ENCODE results near the gene DST. TPM values are rescaled to one million over a fixed set of nuclear protein-coding genes. Genes with fewer than 3 reads are reported as not detected.

DST gene
- polyA plus RNA-seq, 3 donors: 1.1 to 7.4 (median 3.2) TPM

- Histone ChIP-seq H3K4me2 (replicated peaks; ENCODE audit: extremely low read depth, low read length, poor library complexity, severe bottlenecking) (no peak overlapping the region), H3K36me3 (replicated peaks in 1 of 2; ENCODE audit: control insufficient read depth in 1 of 2, insufficient read depth in 2 of 2, low read length in 2 of 2) (no peaks in the 10 kb centered on the region), H3K4me1 (ENCODE audit: control insufficient read depth in 1 of 2, insufficient read depth in 2 of 2, low read length in 2 of 2) (no peaks in the 10 kb centered on the region), H3K9ac (ENCODE audit: insufficient read depth, low read length, poor library complexity, severe bottlenecking) (no peak overlapping the region), H3K79me2 (ENCODE audit: insufficient read depth, low read length) (no peaks in the 10 kb centered on the region), H3K27me3 (ENCODE audit: control insufficient read depth in 2 of 2, insufficient read depth in 2 of 2, low read length in 2 of 2) (no peaks in the 10 kb centered on the region), H2AFZ (ENCODE audit: insufficient read depth, low read depth, low read length, poor library complexity, severe bottlenecking) (no peak overlapping the region), H3K4me3 (replicated peaks in 1 of 3; ENCODE audit: low read depth in 2 of 3, low read length in 3 of 3) (no peak overlapping the region), H3K9me3 (replicated peaks in 1 of 2; ENCODE audit: control insufficient read depth in 1 of 2, insufficient read depth in 1 of 2, low read length in 2 of 2) (peaks cover 0 to 6% of the 10 kb centered on the region in 2 donors), H3K27ac (ENCODE audit: low read depth in 1 of 2, low read length in 2 of 2) (no peak overlapping the region), H4K20me1 (ENCODE audit: insufficient read depth, low read length) (no peaks in the 10 kb centered on the region)
- 75% methylated on average over 2 of the region's 4 CpGs for WGBS (ENCODE audit: insufficient coverage)
- Mint-ChIP-seq H3K4me1 (no peaks in the 10 kb centered on the region), H3K9me3 (peaks cover 10 to 16% (median 11%) of the 10 kb centered on the region in 7 donors), H3K4me3 (no peak overlapping the region), H3K27ac (no peak overlapping the region), H3K36me3 (no peaks in the 10 kb centered on the region), H3K27me3 (ENCODE audit: low read depth in 3 of 3) (peaks cover 0 to 4% (median 2%) of the 10 kb centered on the region in 3 donors)
- intact Hi-C loops (cut with micrococcal nuclease): no loop called here
- no peak for TF ChIP-seq CTCF (IDR thresholded peaks at IDR 0.05)
- DNase-seq: no peak
These were observed 202.1 kb downstream of the DST start for GRCh38 chr6:56440551-56440981.

GRCh38 chr6:56437171-56437900 lies 205.4 kb downstream of the DST start:
- Histone ChIP-seq H3K4me1 (ENCODE audit: control insufficient read depth in 1 of 2, insufficient read depth in 2 of 2, low read length in 2 of 2) (no peaks in the 10 kb centered on the region), H3K27ac (ENCODE audit: low read depth in 1 of 2, low read length in 2 of 2) (no peak overlapping the region), H3K27me3 (ENCODE audit: control insufficient read depth in 2 of 2, insufficient read depth in 2 of 2, low read length in 2 of 2) (no peaks in the 10 kb centered on the region), H3K4me3 (replicated peaks in 1 of 3; ENCODE audit: low read depth in 2 of 3, low read length in 3 of 3) (no peak overlapping the region), H3K79me2 (ENCODE audit: insufficient read depth, low read length) (no peaks in the 10 kb centered on the region), H2AFZ (ENCODE audit: insufficient read depth, low read depth, low read length, poor library complexity, severe bottlenecking) (no peak overlapping the region), H3K9ac (ENCODE audit: insufficient read depth, low read length, poor library complexity, severe bottlenecking) (no peak overlapping the region), H4K20me1 (ENCODE audit: insufficient read depth, low read length) (no peaks in the 10 kb centered on the region), H3K9me3 (replicated peaks in 1 of 2; ENCODE audit: control insufficient read depth in 1 of 2, insufficient read depth in 1 of 2, low read length in 2 of 2) (peaks cover 12 to 18% of the 10 kb centered on the region in 2 donors), H3K4me2 (replicated peaks; ENCODE audit: extremely low read depth, low read length, poor library complexity, severe bottlenecking) (no peak overlapping the region), H3K36me3 (replicated peaks in 1 of 2; ENCODE audit: control insufficient read depth in 1 of 2, insufficient read depth in 2 of 2, low read length in 2 of 2) (no peaks in the 10 kb centered on the region)
- H3K36me3 Mint-ChIP-seq: no peaks in the 10 kb centered on the region
- DNase-seq: no peak
- peaks cover 0 to 10% (median 0%) of the 10 kb centered on the region in 3 donors for H3K27me3 Mint-ChIP-seq (ENCODE audit: low read depth in 3 of 3)
- no peaks in the 10 kb centered on the region for H3K4me1 Mint-ChIP-seq
- H3K4me3 Mint-ChIP-seq: no peak overlapping the region
- no peak overlapping the region for H3K27ac Mint-ChIP-seq
- peaks cover 15 to 28% (median 21%) of the 10 kb centered on the region in 7 donors for H3K9me3 Mint-ChIP-seq
- TF ChIP-seq CTCF (IDR thresholded peaks at IDR 0.05): no peak
- intact Hi-C loops (cut with micrococcal nuclease): no loop called here
- WGBS (ENCODE audit: insufficient coverage): no CpG with 5 or more reads among the region's 5 CpGs

All from CD14-positive monocyte (primary cell).